GM18505 (cell line): ENCODE data around the gene CFI.
"Not testable (repeated sequence)": the region's sequence is repeated elsewhere in the genome, so short reads cannot be mapped to it uniquely, and the experiment has no call there.

Experiments
- ATAC-seq: cut with Tn5 transposase; IDR thresholded peaks from one replicate; pipeline ENCODE4 v1.9.1; 2021; ENCODE audit not compliant: unreplicated experiment
- POLR2A ChIP-seq: IDR thresholded peaks from 4 replicates; pipeline ENCODE4 v1.6.1; 2011; ENCODE audit warnings: borderline replicate concordance; ENCODE audit not compliant: insufficient read depth, insufficient read length; ENCODE audit errors: extremely low read depth

The CFI gene

GRCh38 chr4:109811707-109812106, 9.9 kb upstream of the CFI start:
- TF ChIP-seq POLR2A, result no peak

GRCh38 chr4:109810552-109811387, 9.0 kb upstream of the CFI start:
- TF ChIP-seq POLR2A, result no peak
- no peak for ATAC-seq

More at GRCh38 chr4:109811707-109812106, 9.9 kb upstream of the CFI start:
- ATAC-seq, result no peak

- no peak for TF ChIP-seq POLR2A
- no peak for ATAC-seq
Measured at GRCh38 chr4:109809655-109810054, 7.9 kb upstream of the CFI start.

GRCh38 chr4:109803924-109804571, 2.2 kb upstream of the CFI start:
- TF ChIP-seq POLR2A, result no peak
- ATAC-seq, result no peak

GRCh38 chr4:109801099-109801789, 555 bp downstream of the CFI start:
- no peak for ATAC-seq
- no peak for TF ChIP-seq POLR2A

GRCh38 chr4:109798866-109799265, 2.9 kb downstream of the CFI start:
- no peak for ATAC-seq
- no peak for TF ChIP-seq POLR2A

- TF ChIP-seq POLR2A, result no peak
- no peak for ATAC-seq
Measured at GRCh38 chr4:109795059-109795458, 6.7 kb downstream of the CFI start.

- no peak for TF ChIP-seq POLR2A
- ATAC-seq, result no peak
Measured at GRCh38 chr4:109787807-109788206, 14.0 kb downstream of the CFI start.

- ATAC-seq, result no peak
- TF ChIP-seq POLR2A, result no peak
Measured at GRCh38 chr4:109786846-109787245, 15.0 kb downstream of the CFI start.

GRCh38 chr4:109782092-109782491, 19.7 kb downstream of the CFI start:
- ATAC-seq, result not testable (repeated sequence)

- no peak for TF ChIP-seq POLR2A
- ATAC-seq, result no peak
Measured at GRCh38 chr4:109764789-109765402, 36.9 kb downstream of the CFI start.

- TF ChIP-seq POLR2A, result no peak
- ATAC-seq, result no peak
Measured at GRCh38 chr4:109764376-109764775, 37.4 kb downstream of the CFI start.

- TF ChIP-seq POLR2A, result no peak
- ATAC-seq, result no peak
Measured at GRCh38 chr4:109760682-109761081, 41.1 kb downstream of the CFI start.
